H1 (cell line): Measurements from ENCODE around the gene GPSM1. TPM values are rescaled to one million over a fixed set of nuclear protein-coding genes. Genes with fewer than 3 reads are reported as not detected.

Source experiments
- CTCF ChIA-PET: fragments of 300-600 bp; sonication (Branson Sonifier 250); formaldehyde crosslinking; loops from one replicate; lab custom pipeline; 2021; ENCODE audit not compliant: partially characterized antibody; lab: Charles Lee
- POLR2A ChIA-PET: fragments of 300-600 bp; sonication (Branson Sonifier 250); formaldehyde crosslinking; loops from one replicate; lab custom pipeline; 2021; ENCODE audit warnings: inconsistent platforms; ENCODE audit not compliant: partially characterized antibody; lab: Charles Lee
- DNase-seq, 2 experiments: peaks; one replicate each; pipeline versions ENCODE4 v3.0.0 to v3.0.0-alpha.2; 2010 to 2022; ENCODE audit warnings: low spot score in 2 of 2, low read depth in 1 of 2, mixed read lengths in 1 of 2
- FAIRE-seq: peaks from 2 replicates; lab custom pipeline; 2011; peaks lifted over from hg19 to GRCh38; lab: Jason Lieb, UNC
- H2AFZ ChIP-seq: 2 replicates; pipeline ENCODE4 v1.8.1; 2012; ENCODE audit warnings: low read length, inconsistent platforms
- H2AK5ac ChIP-seq: 2 replicates; pipeline ENCODE4 v1.6.1; 2013; ENCODE audit warnings: low read depth, low read length
- H2BK120ac ChIP-seq: replicated peaks from 2 replicates; pipeline ENCODE3; 2013; ENCODE audit warnings: low read depth, low read length, inconsistent platforms
- H2BK12ac ChIP-seq: 2 replicates; pipeline ENCODE4 v1.6.1; 2013; ENCODE audit warnings: low read depth, low read length
- H2BK15ac ChIP-seq: 2 replicates; pipeline ENCODE4 v1.6.1; 2013; ENCODE audit warnings: low read length
- H2BK20ac ChIP-seq: 2 replicates; pipeline ENCODE4 v1.6.1; 2013; ENCODE audit warnings: low read length
- H2BK5ac ChIP-seq: 2 replicates; pipeline ENCODE4 v1.6.1; 2013; ENCODE audit warnings: low read depth, low read length
- H3K14ac ChIP-seq: 2 replicates; pipeline ENCODE4 v1.6.1; 2013; ENCODE audit warnings: inconsistent platforms; ENCODE audit not compliant: insufficient read length
- H3K18ac ChIP-seq: 2 replicates; pipeline ENCODE4 v1.6.1; 2013; ENCODE audit warnings: low read length; ENCODE audit errors: extremely low read depth
- H3K23ac ChIP-seq: 2 replicates; pipeline ENCODE4 v1.6.1; 2013; ENCODE audit warnings: inconsistent platforms; ENCODE audit not compliant: insufficient read length
- H3K23me2 ChIP-seq: 2 replicates; pipeline ENCODE4 v1.6.1; 2013; ENCODE audit warnings: low read depth, low read length
- H3K27ac ChIP-seq: 2 replicates; pipeline ENCODE4 v1.6.1; 2011; ENCODE audit warnings: low read depth, low read length, inconsistent platforms
- H3K27me3 ChIP-seq, 4 experiments: replicated peaks in 1 of 4; 1 replicate in 1 of 4; 2 replicates in 3 of 4; pipeline versions ENCODE4 v1.6.1 to v1.8.1; 2011 to 2013; ENCODE audit warnings: low read length in 3 of 4, mild to moderate bottlenecking in 3 of 4, inconsistent platforms in 2 of 4, mixed read lengths in 2 of 4, moderate library complexity in 1 of 4; ENCODE audit not compliant: control insufficient read depth in 3 of 4, insufficient read depth in 3 of 4; ENCODE audit errors: extremely low read depth in 1 of 4
- H3K36me3 ChIP-seq, 4 experiments: 2 replicates each; pipeline versions ENCODE4 v1.6.1 to v1.8.1; 2011 to 2013; ENCODE audit warnings: mild to moderate bottlenecking in 4 of 4, low read length in 3 of 4, moderate library complexity in 2 of 4, control low read depth in 1 of 4, inconsistent platforms in 1 of 4; ENCODE audit not compliant: insufficient read depth in 4 of 4, control insufficient read depth in 2 of 4
- H3K4ac ChIP-seq: replicated peaks from 2 replicates; pipeline ENCODE3; 2013; ENCODE audit warnings: low read length, low read depth, mixed read lengths, inconsistent platforms; ENCODE audit not compliant: insufficient read length
- H3K4me1 ChIP-seq, 4 experiments: replicated peaks in 1 of 4; 1 replicate in 1 of 4; 2 replicates in 3 of 4; pipeline versions ENCODE4 v1.6.1 to v1.8.1; 2011 to 2013; ENCODE audit warnings: low read length in 3 of 4, inconsistent platforms in 2 of 4, mixed read lengths in 1 of 4; ENCODE audit not compliant: insufficient read depth in 4 of 4, control insufficient read depth in 3 of 4
- H3K4me2 ChIP-seq, 2 experiments: 2 replicates each; pipeline versions ENCODE4 v1.6.1 to v1.8.1; 2011 to 2013; ENCODE audit warnings: low read depth in 2 of 2, low read length in 2 of 2, control low read depth in 1 of 2, inconsistent platforms in 1 of 2, mild to moderate bottlenecking in 1 of 2; ENCODE audit not compliant: insufficient read depth in 1 of 2
- H3K4me3 ChIP-seq, 4 experiments: fragments of 200-600, 300-600 bp in 1 of 4; sonication (generic), shearing (Covaris generic), sonication (Bioruptor Twin) in 1 of 4; 2 replicates each; pipeline versions ENCODE4 v1.5.1 to v1.8.1; 2011 to 2016; ENCODE audit warnings: low read length in 4 of 4, low read depth in 3 of 4, control low read depth in 2 of 4, inconsistent platforms in 2 of 4, mild to moderate bottlenecking in 2 of 4, mixed read lengths in 1 of 4, moderate library complexity in 1 of 4; ENCODE audit not compliant: insufficient read depth in 2 of 4; ENCODE audit errors: extremely low read depth in 1 of 4
- H3K56ac ChIP-seq: replicated peaks from 2 replicates; pipeline ENCODE3; 2013; ENCODE audit warnings: low read depth, mild to moderate bottlenecking, mixed read lengths, low read length, inconsistent platforms; ENCODE audit not compliant: insufficient read length
- H3K79me1 ChIP-seq: 2 replicates; pipeline ENCODE4 v1.6.1; 2013; ENCODE audit warnings: low read depth, low read length, control low read depth
- H3K79me2 ChIP-seq, 2 experiments: 2 replicates each; pipeline versions ENCODE4 v1.6.1 to v1.8.1; 2012 to 2013; ENCODE audit warnings: low read length in 2 of 2, mild to moderate bottlenecking in 2 of 2, inconsistent platforms in 1 of 2; ENCODE audit not compliant: insufficient read depth in 2 of 2, control insufficient read depth in 1 of 2
- H3K9ac ChIP-seq, 4 experiments: replicated peaks in 1 of 4; 1 replicate in 1 of 4; 2 replicates in 3 of 4; pipeline versions ENCODE4 v1.6.1 to v1.8.1; 2011 to 2013; ENCODE audit warnings: low read depth in 3 of 4, low read length in 3 of 4, control low read depth in 2 of 4, mild to moderate bottlenecking in 2 of 4, moderate library complexity in 2 of 4, inconsistent platforms in 1 of 4; ENCODE audit errors: extremely low read depth in 1 of 4
- H3K9me3 ChIP-seq, 2 experiments: 2 replicates each; pipeline versions ENCODE4 v1.6.1 to v1.8.1; 2012 to 2013; ENCODE audit warnings: mild to moderate bottlenecking in 2 of 2, moderate library complexity in 2 of 2, control low read depth in 1 of 2, inconsistent platforms in 1 of 2, low read depth in 1 of 2, low read length in 1 of 2, mixed read lengths in 1 of 2; ENCODE audit not compliant: insufficient read depth in 2 of 2
- H4K20me1 ChIP-seq, 2 experiments: replicated peaks in 1 of 2; 2 replicates each; pipeline versions ENCODE3 to v1.8.1; 2011 to 2013; ENCODE audit warnings: inconsistent platforms in 2 of 2, low read length in 2 of 2, mild to moderate bottlenecking in 1 of 2; ENCODE audit not compliant: insufficient read depth in 2 of 2, control insufficient read depth in 1 of 2
- H4K5ac ChIP-seq: 2 replicates; pipeline ENCODE4 v1.6.1; 2013; ENCODE audit warnings: low read length, low read depth, mixed read lengths, inconsistent platforms; ENCODE audit not compliant: insufficient read length
- H4K8ac ChIP-seq: 2 replicates; pipeline ENCODE4 v1.8.0; 2013; ENCODE audit warnings: mild to moderate bottlenecking, moderate library complexity, low read length, inconsistent platforms; ENCODE audit not compliant: insufficient read depth; ENCODE audit errors: extremely low read depth
- H4K91ac ChIP-seq: replicated peaks from 2 replicates; pipeline ENCODE3; 2013; ENCODE audit warnings: low read length, mixed read lengths, inconsistent platforms; ENCODE audit not compliant: insufficient read length
- WGBS, 2 experiments: shearing (Covaris generic) in 1 of 2; methylation state at CpG; one replicate each; pipeline versions ENCODE4 v1.1.6 to v1.1.7; 2013 to 2015; ENCODE audit warnings: low lambda C conversion rate in 2 of 2, mixed read lengths in 2 of 2, inconsistent platforms in 1 of 2, low coverage in 1 of 2, missing lambda C conversion rate in 1 of 2; ENCODE audit not compliant: insufficient replicate concordance in 2 of 2, insufficient coverage in 1 of 2, insufficient read length in 1 of 2; ENCODE audit errors: extremely low coverage in 1 of 2, missing lambda C conversion rate in 1 of 2; 5-methylcytosine and 5-hydroxymethylcytosine counted together
- polyA plus RNA-seq, 7 experiments: library from polyadenylated mRNA; depleted of rRNA in 3 of 7; stranded (reverse) in 5 of 7; unstranded in 2 of 7; fragments of >200 nt in 5 of 7; fragments of 200-250 nt in 2 of 7; gene quantifications; 1 replicate in 5 of 7; 2 replicates in 1 of 7; 4 replicates in 1 of 7; pipeline versions ENCODE4 v1.2.1 to v1.2.3, GENCODE V29; 2011 to 2013; ENCODE audit warnings: missing spikeins in 2 of 7, mixed read lengths in 2 of 7
- total RNA-seq: library from RNA; stranded (reverse); fragmentation: NEBNext Ultra II Directional; extraction: Animal tissue kit (Norgen Biotek cat#: 25700); gene quantifications from 2 replicates; pipeline ENCODE4 v1.2.1, GENCODE V29; 2021

Gene GPSM1
- total and polyA plus RNA-seq, 2 of the 8 experiments (the other 6 are each of a cell fraction or from before 2014, with no cell fraction given), result 12.8 to 18.0 TPM

GRCh38 chr9:136380381-136380780 lies 53.0 kb downstream of the GPSM1 start:
- no peak overlapping the region for H2BK12ac ChIP-seq
- no peak overlapping the region for H3K4me3 ChIP-seq
- H3K23me2 ChIP-seq, result no peaks in the 10 kb centered on the region
- no peaks in the 10 kb centered on the region for H3K27me3 ChIP-seq
- no peak overlapping the region for H2BK5ac ChIP-seq
- no peak overlapping the region for H3K4ac ChIP-seq
- H3K9me3 ChIP-seq, result no peaks in the 10 kb centered on the region
- no peak overlapping the region for H4K5ac ChIP-seq
- H3K4me1 ChIP-seq, result no peaks in the 10 kb centered on the region
- no peak overlapping the region for H4K91ac ChIP-seq
- no peaks in the 10 kb centered on the region for H3K79me2 ChIP-seq
- CTCF ChIA-PET, result interaction anchor here (1.0 to 2.2 kb wide), 4 partner anchors 9 to 68 kb away, joined by 3 to 10 read pairs (median 3); no protein-coding TSS in a partner anchor
- peaks cover 7 to 16% of the 10 kb centered on the region in 2 experiments for H4K20me1 ChIP-seq
- FAIRE-seq (no peak), DNase-seq (no peak)
- H3K9ac ChIP-seq, result no peak overlapping the region
- 96% methylated on average over 17 of the region's 17 CpGs; no CpG with 5 or more reads in 1 of the 2 experiments for WGBS, 2 experiments
- peaks cover 6 to 60% (median 28%) of the 10 kb centered on the region in 4 experiments; a peak in 7 of 8 replicates for H3K36me3 ChIP-seq
- H3K56ac ChIP-seq, result no peak overlapping the region
- no peak overlapping the region for H4K8ac ChIP-seq
- H3K4me2 ChIP-seq, result no peak overlapping the region
- H3K79me1 ChIP-seq, result no peaks in the 10 kb centered on the region; the same call in 1 of the 2 replicates
- H2AK5ac ChIP-seq, result no peak overlapping the region
- H2AFZ ChIP-seq, result no peak overlapping the region
- no peak overlapping the region for H3K23ac ChIP-seq
- H3K14ac ChIP-seq, result no peak overlapping the region
- POLR2A ChIA-PET, result interaction anchor here (1.0 to 14.0 kb wide), 10 partner anchors 7 to 59 kb away, joined by 3 to 139 read pairs (median 5); partner anchors contain the start of genes CARD9, DNLZ, INPP5E and SNAPC4
- no peak overlapping the region for H2BK15ac ChIP-seq
- H3K27ac ChIP-seq, result no peak overlapping the region
- H2BK20ac ChIP-seq, result no peak overlapping the region
- H2BK120ac ChIP-seq, result no peak overlapping the region
- no peak overlapping the region for H3K18ac ChIP-seq
